Keratinocyte (primary cell): ENCODE data around the gene SLC25A5.
"Not testable (repeated sequence)": the region's sequence is repeated elsewhere in the genome, so short reads cannot be mapped to it uniquely, and the experiment has no call there.

ENCODE experiments used
- EZH2 ChIP-seq: IDR thresholded peaks from one replicate; pipeline ENCODE4 v1.6.1; 2012; ENCODE audit warnings: inconsistent platforms, mild to moderate bottlenecking, low read length, moderate library complexity
- TF ChIP-seq, protein P1 (sequence below), 3 experiments: IDR thresholded peaks in 1 of 3; conservative IDR thresholded peaks in 1 of 3; optimal IDR thresholded peaks in 1 of 3; 2 replicates in 2 of 3; 3 replicates in 1 of 3; pipeline versions ENCODE3 to v1.5.1; 2011; ENCODE audit warnings: low read length in 3 of 3, mild to moderate bottlenecking in 3 of 3, moderate library complexity in 2 of 3, control low read depth in 1 of 3, inconsistent platforms in 1 of 3; ENCODE audit not compliant: insufficient read depth in 2 of 3; ENCODE audit errors: extremely low read depth in 1 of 3

DNA sequence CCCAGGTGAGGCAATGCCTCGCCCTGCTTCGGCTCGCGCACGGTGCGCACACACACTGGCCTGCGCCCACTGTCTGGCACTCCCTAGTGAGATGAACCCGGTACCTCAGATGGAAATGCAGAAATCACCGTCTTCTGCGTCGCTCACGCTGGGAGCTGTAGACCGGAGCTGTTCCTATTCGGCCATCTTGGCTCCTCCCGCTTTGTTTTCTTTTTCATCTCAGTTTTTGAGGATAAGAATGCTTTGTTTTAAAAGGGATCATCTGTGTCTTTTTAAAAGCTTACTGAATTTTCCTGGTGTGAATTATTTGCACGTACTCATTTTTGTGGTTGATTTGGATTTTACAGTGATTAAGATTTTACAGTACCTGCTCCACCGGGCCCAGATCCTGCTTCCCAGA lies 26.9 kb upstream of the SLC25A5 start:
- TF ChIP-seq, protein P1, sequence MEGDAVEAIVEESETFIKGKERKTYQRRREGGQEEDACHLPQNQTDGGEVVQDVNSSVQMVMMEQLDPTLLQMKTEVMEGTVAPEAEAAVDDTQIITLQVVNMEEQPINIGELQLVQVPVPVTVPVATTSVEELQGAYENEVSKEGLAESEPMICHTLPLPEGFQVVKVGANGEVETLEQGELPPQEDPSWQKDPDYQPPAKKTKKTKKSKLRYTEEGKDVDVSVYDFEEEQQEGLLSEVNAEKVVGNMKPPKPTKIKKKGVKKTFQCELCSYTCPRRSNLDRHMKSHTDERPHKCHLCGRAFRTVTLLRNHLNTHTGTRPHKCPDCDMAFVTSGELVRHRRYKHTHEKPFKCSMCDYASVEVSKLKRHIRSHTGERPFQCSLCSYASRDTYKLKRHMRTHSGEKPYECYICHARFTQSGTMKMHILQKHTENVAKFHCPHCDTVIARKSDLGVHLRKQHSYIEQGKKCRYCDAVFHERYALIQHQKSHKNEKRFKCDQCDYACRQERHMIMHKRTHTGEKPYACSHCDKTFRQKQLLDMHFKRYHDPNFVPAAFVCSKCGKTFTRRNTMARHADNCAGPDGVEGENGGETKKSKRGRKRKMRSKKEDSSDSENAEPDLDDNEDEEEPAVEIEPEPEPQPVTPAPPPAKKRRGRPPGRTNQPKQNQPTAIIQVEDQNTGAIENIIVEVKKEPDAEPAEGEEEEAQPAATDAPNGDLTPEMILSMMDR (optimal IDR thresholded peaks at IDR 0.05 in 1 of 3, IDR thresholded peaks at IDR 0.05 in 1 of 3, conservative IDR thresholded peaks at IDR 0.05 in 1 of 3; ENCODE audit: extremely low read depth in 1 of 3, insufficient read depth in 2 of 3, low read length in 3 of 3), result not testable (repeated sequence)
- not testable (repeated sequence) for TF ChIP-seq EZH2
